ENCODE measurements around the gene CPT1A. TPM values are rescaled to one million over a fixed set of nuclear protein-coding genes. Genes with fewer than 3 reads are reported as not detected.

Gene CPT1A
- total RNA-seq, 2 donors from 2014 or later: 29.5 to 33.3 TPM

DNA sequence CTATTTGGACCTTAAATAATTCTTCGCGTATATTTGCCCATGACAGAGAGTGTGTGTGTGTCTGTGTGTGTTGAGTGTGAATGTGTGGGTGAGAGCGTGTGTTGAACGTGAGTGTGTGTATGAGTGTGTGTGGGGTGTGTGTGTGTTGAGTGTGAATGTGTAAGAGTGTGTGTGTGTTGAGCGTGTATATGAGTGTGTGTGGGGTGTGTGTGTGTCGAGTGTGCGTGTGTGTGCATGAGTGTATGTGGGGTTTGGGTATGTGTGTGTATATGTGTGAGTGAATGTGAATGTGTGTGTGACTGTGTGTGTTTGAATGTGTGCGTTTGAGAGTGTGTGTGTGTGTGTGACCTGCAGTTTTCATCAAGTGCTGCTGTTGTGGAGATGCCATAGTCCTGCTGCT, 130.6 kb downstream of the CPT1A start:
- Mint-ChIP-seq H3K27me3 (no peaks in the 10 kb centered on the region), H3K4me3 (no peak overlapping the region), H3K27ac (no peak overlapping the region), H3K4me1 (no peaks in the 10 kb centered on the region), H3K36me3 (ENCODE audit: low read depth) (peaks cover 5% of the 10 kb centered on the region)
- ATAC-seq: no peak
- DNase-seq: no peak
- no peaks in the 10 kb centered on the region for H3K9me3 ChIP-seq (ENCODE audit: control insufficient read depth, low read length, poor library complexity, severe bottlenecking)

GRCh38 chr11:68710409-68710808, 131.3 kb downstream of the CPT1A start:
- Mint-ChIP-seq H3K4me3 (no peak overlapping the region), H3K27ac (no peak overlapping the region), H3K4me1 (no peaks in the 10 kb centered on the region), H3K36me3 (ENCODE audit: low read depth) (peaks cover 5% of the 10 kb centered on the region), H3K27me3 (no peaks in the 10 kb centered on the region)
- no peak for ATAC-seq
- DNase-seq: no peak
- H3K9me3 ChIP-seq (ENCODE audit: control insufficient read depth, low read length, poor library complexity, severe bottlenecking): no peaks in the 10 kb centered on the region

GRCh38 chr11:68709062-68709461, 132.7 kb downstream of the CPT1A start:
- Mint-ChIP-seq H3K27ac (no peak overlapping the region), H3K27me3 (no peaks in the 10 kb centered on the region), H3K4me3 (no peak overlapping the region), H3K36me3 (ENCODE audit: low read depth) (peaks cover 5% of the 10 kb centered on the region), H3K4me1 (no peaks in the 10 kb centered on the region)
- DNase-seq (no peak), ATAC-seq (no peak)
- H3K9me3 ChIP-seq (ENCODE audit: control insufficient read depth, low read length, poor library complexity, severe bottlenecking): no peaks in the 10 kb centered on the region

DNA sequence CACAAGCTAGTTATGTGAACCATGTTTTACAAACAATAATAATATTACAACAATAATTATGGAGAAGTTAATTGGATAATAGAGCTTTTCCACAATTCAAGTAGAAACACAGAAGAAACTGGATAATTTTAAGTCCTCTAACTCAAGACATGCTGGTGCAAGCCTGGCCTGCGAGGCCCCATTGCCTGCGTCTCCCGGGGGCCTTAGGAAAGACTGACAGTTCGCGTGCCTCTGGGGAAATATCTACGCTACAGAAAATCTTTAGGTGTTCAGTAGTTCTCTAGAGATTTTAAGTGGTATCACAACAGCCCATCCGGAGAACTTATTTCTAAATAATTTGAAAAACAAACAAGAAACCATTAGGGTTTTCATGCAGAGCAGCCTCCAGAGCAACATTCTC, 134.2 kb downstream of the CPT1A start:
- DNase-seq: no peak
- H3K9me3 ChIP-seq (ENCODE audit: control insufficient read depth, low read length, poor library complexity, severe bottlenecking): no peaks in the 10 kb centered on the region
- no peaks in the 10 kb centered on the region for H3K4me1 Mint-ChIP-seq
- H3K27me3 Mint-ChIP-seq: no peaks in the 10 kb centered on the region
- no peak for ATAC-seq
- H3K27ac Mint-ChIP-seq: peak overlapping the region; percentile 4
- no peak overlapping the region for H3K4me3 Mint-ChIP-seq
- H3K36me3 Mint-ChIP-seq (ENCODE audit: low read depth): peaks cover 5% of the 10 kb centered on the region

DNA sequence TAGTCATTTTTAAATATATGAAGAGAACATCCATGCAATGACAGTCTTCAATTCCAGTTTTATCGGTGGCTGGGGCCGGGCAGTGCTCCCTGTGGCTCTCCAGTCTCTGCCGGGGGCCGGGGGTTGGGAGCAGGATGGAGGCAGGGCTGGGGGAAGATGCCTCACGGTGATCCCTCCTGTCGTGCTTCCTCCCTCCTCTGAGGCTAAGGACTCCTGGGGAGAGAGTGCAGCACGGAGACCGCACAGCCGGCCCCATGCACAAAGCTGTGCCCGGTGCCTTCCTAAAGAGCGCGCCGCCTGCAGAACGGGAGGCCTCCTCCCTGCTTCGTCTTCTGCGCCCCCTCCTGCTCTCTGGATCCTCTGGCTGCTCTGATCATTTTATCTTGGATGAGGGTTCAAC, 136.8 kb downstream of the CPT1A start:
- H3K9me3 ChIP-seq (ENCODE audit: control insufficient read depth, low read length, poor library complexity, severe bottlenecking): no peaks in the 10 kb centered on the region
- no peak overlapping the region for H3K4me3 Mint-ChIP-seq
- ATAC-seq (no peak), DNase-seq (no peak)
- no peaks in the 10 kb centered on the region for H3K27me3 Mint-ChIP-seq
- no peaks in the 10 kb centered on the region for H3K4me1 Mint-ChIP-seq
- H3K36me3 Mint-ChIP-seq (ENCODE audit: low read depth): no peaks in the 10 kb centered on the region
- no peak overlapping the region for H3K27ac Mint-ChIP-seq

Other genes starting within 250 kb of the CPT1A start
- not detected for gene GAL, start 157.4 kb downstream of the CPT1A start, total RNA-seq
- gene TESMIN, start 90.4 kb downstream of the CPT1A start, total RNA-seq: 1 to 10 TPM; 5.0 to 5.5 TPM
- 10 to 100 TPM; 34.4 to 37.2 TPM for gene MRPL21, start 61.9 kb upstream of the CPT1A start, total RNA-seq
- 10 to 100 TPM; 27.5 to 28.4 TPM for gene IGHMBP2, start 62.0 kb upstream of the CPT1A start, total RNA-seq
- gene MRGPRD, start 139.1 kb upstream of the CPT1A start, total RNA-seq: not detected
- gene MRGPRF, start 171.3 kb upstream of the CPT1A start, total RNA-seq: not detected
- gene TPCN2, start 207.0 kb upstream of the CPT1A start, total RNA-seq: 10 to 100 TPM in 1 of 2 donors, 1 to 10 TPM in 1; 9.1 to 16.4 TPM